Activated CD8-positive, alpha-beta T cell treated with anti-CD3 and anti-CD28 coated beads, Interleukin-2, amount 10 ng/mL, durations not matched to agents 7 days and 5 days (primary cell): ENCODE results near the gene DGKI. TPM values are rescaled to one million over a fixed set of nuclear protein-coding genes. Genes with fewer than 3 reads are reported as not detected.

ENCODE experiments used
- ATAC-seq: fragments of 150-1000 bp; cut with Tn5 transposase; one replicate; pipeline ENCODE4 v1.10.0; 2021; ENCODE audit warnings: moderate library complexity
- CTCF ChIA-PET: fragments of 350-600 bp; sonication (Branson Sonifier 250); formaldehyde crosslinking; loops from one replicate; lab custom pipeline; 2021; ENCODE audit warnings: antibody characterized with exemption; lab: Charles Lee
- POLR2A ChIA-PET: fragments of 350-600 bp; sonication (Branson Sonifier 250); formaldehyde crosslinking; loops from one replicate; lab custom pipeline; 2021; ENCODE audit warnings: antibody characterized with exemption; lab: Charles Lee
- DNase-seq: peaks from one replicate; pipeline ENCODE4 v3.0.0-alpha.2; 2020
- H3K27ac Mint-ChIP-seq: one replicate; pipeline ENCODE4 v1.8.0; 2021; ENCODE audit warnings: mild to moderate bottlenecking, mixed read lengths
- H3K27me3 Mint-ChIP-seq: one replicate; pipeline ENCODE4 v1.8.0; 2021; ENCODE audit warnings: low read depth, mixed read lengths
- H3K36me3 Mint-ChIP-seq: one replicate; pipeline ENCODE4 v1.8.0; 2021; ENCODE audit warnings: low read depth, mixed read lengths
- H3K4me1 Mint-ChIP-seq: one replicate; pipeline ENCODE4 v1.8.0; 2021; ENCODE audit warnings: low read depth, mixed read lengths
- H3K4me3 Mint-ChIP-seq: one replicate; pipeline ENCODE4 v1.8.0; 2021; ENCODE audit warnings: mild to moderate bottlenecking, mixed read lengths
- H3K9me3 Mint-ChIP-seq: one replicate; pipeline ENCODE4 v1.8.0; 2022; ENCODE audit warnings: mixed read lengths; ENCODE audit not compliant: insufficient read depth
- total RNA-seq, 2 experiments: library from RNA; stranded (reverse); gene quantifications; one replicate each; pipeline ENCODE4 v1.2.3, GENCODE V29; 2021

DGKI gene
- total RNA-seq, 2 experiments from 2014 or later = not detected

DNA sequence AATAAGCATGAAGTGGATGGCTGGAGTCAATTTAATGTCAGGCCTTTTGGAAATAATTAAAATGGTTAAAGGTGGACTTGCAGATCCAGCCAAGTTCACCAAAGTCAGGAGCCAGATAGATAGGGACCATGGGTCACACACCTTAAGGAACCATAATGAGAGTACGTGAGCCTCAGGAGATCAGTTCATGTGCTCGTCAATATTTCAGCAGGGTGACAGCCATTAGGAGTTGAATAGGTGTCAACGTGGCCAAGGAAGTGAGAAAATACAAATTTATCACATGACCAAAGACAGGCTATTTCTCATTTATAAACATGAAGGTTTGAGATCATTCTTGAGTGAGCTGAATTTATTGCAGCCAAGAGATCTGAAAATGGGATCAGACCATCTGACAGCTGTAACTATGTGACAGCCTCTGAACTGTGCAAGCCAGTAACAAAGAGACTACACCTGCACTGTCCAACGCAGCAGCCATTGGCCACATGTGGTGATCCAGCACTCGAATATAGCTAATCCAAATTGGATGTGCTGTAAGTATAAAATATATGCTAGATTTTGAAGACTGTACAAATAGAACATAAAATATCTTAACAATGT is 253.6 kb downstream of the DGKI start:
- DNase-seq = no peak
- CTCF ChIA-PET = interaction anchor here (0.6 kb wide), 1 partner anchor 245 kb away, joined by 3 read pairs; no protein-coding TSS in a partner anchor
- H3K27me3 Mint-ChIP-seq = peaks cover 1% of the 10 kb centered on the region
- no peaks in the 10 kb centered on the region for H3K4me1 Mint-ChIP-seq
- ATAC-seq = no peak
- H3K9me3 Mint-ChIP-seq = no peaks in the 10 kb centered on the region
- POLR2A ChIA-PET = no interaction called here
- H3K36me3 Mint-ChIP-seq = no peaks in the 10 kb centered on the region
- H3K4me3 Mint-ChIP-seq = no peak overlapping the region
- no peak overlapping the region for H3K27ac Mint-ChIP-seq

GRCh38 chr7:137592232-137592896 is 254.4 kb downstream of the DGKI start:
- CTCF ChIA-PET = interaction anchor here (0.9 kb wide), 1 partner anchor 11 kb away, joined by 4 read pairs; no protein-coding TSS in a partner anchor
- no peak overlapping the region for H3K27ac Mint-ChIP-seq
- no peak for ATAC-seq

GRCh38 chr7:137591421-137591837 is 255.3 kb downstream of the DGKI start:
- no peak for DNase-seq
- Mint-ChIP-seq H3K27ac (no peak overlapping the region), H3K27me3 (peaks cover 1% of the 10 kb centered on the region), H3K36me3 (no peaks in the 10 kb centered on the region), H3K9me3 (no peaks in the 10 kb centered on the region), H3K4me1 (no peaks in the 10 kb centered on the region), H3K4me3 (no peak overlapping the region)
- POLR2A ChIA-PET = no interaction called here
- ATAC-seq = no peak
- CTCF ChIA-PET = interaction anchor here (0.9 kb wide), 2 partner anchors 10 to 15 kb away, joined by 3 to 4 read pairs; no protein-coding TSS in a partner anchor

More at GRCh38 chr7:137592232-137592896, 254.4 kb downstream of the DGKI start:
- Mint-ChIP-seq H3K36me3 (no peaks in the 10 kb centered on the region), H3K4me1 (no peaks in the 10 kb centered on the region), H3K27me3 (peaks cover 1% of the 10 kb centered on the region), H3K4me3 (no peak overlapping the region), H3K9me3 (no peaks in the 10 kb centered on the region)
- no peak for DNase-seq
- POLR2A ChIA-PET = no interaction called here

- Mint-ChIP-seq H3K9me3 (no peaks in the 10 kb centered on the region), H3K4me3 (no peak overlapping the region), H3K36me3 (no peaks in the 10 kb centered on the region), H3K27me3 (peaks cover 1% of the 10 kb centered on the region), H3K4me1 (no peaks in the 10 kb centered on the region), H3K27ac (no peak overlapping the region)
- ATAC-seq (no peak), DNase-seq (no peak)
- POLR2A ChIA-PET = no interaction called here
- CTCF ChIA-PET = interaction anchor here (0.9 kb wide), 1 partner anchor 15 kb away, joined by 3 read pairs; no protein-coding TSS in a partner anchor
Measured at GRCh38 chr7:137590756-137591305, 255.9 kb downstream of the DGKI start.

GRCh38 chr7:137590071-137590755 is 256.6 kb downstream of the DGKI start:
- no peaks in the 10 kb centered on the region for H3K36me3 Mint-ChIP-seq
- ATAC-seq = no peak

DNA sequence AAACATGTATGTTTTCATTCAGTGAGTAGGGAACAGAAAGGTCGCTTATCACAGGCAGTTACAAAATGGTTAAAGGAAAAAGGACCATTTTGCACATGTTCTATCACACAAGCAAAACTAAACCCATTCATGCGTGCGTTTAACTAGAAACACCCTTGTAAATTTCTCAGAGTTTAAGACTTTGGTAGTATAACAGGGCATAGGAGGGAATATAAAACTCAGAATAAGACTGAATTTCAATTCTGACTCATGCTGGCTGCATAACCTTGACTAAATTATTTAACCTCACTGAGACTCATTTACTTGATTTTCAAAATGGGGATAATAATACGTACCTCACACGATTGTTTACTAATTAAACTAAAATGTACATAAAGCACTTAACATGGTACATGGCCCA is 259.4 kb downstream of the DGKI start:
- ChIA-PET CTCF (no interaction called here), POLR2A (no interaction called here)
- Mint-ChIP-seq H3K9me3 (no peaks in the 10 kb centered on the region), H3K27ac (no peak overlapping the region), H3K4me3 (no peak overlapping the region), H3K27me3 (no peaks in the 10 kb centered on the region), H3K4me1 (no peaks in the 10 kb centered on the region), H3K36me3 (no peaks in the 10 kb centered on the region)
- no peak for DNase-seq
- no peak for ATAC-seq

More at GRCh38 chr7:137590071-137590755, 256.6 kb downstream of the DGKI start:
- ChIA-PET CTCF (interaction anchor here (0.9 kb wide), 1 partner anchor 16 kb away, joined by 3 read pairs; no protein-coding TSS in a partner anchor), POLR2A (no interaction called here)
- Mint-ChIP-seq H3K9me3 (no peaks in the 10 kb centered on the region), H3K4me1 (no peaks in the 10 kb centered on the region), H3K27me3 (peaks cover 1% of the 10 kb centered on the region), H3K4me3 (no peak overlapping the region), H3K27ac (no peak overlapping the region)
- no peak for DNase-seq

DNA sequence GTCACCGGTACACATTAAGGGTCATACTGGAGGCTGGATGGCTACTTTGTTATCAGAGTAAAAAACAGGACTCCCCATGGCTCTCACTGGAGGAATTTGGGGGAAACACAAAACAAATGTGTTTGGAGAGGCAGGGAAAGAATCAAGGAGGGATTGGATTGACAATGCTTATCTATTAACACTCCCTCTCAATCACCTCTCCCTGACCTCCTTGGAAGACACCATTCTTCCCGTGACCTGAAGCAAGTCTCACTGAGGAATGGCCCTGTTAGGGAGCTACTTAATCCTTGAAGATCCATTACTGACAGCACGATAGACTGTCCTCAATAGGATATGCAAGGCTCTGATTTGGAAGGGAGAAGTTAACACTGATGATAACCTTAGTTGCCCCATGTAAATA is 261.2 kb downstream of the DGKI start:
- H3K9me3 Mint-ChIP-seq = no peaks in the 10 kb centered on the region
- no peak for ATAC-seq
- DNase-seq = no peak
- no peaks in the 10 kb centered on the region for H3K4me1 Mint-ChIP-seq
- POLR2A ChIA-PET = no interaction called here
- CTCF ChIA-PET = no interaction called here
- H3K4me3 Mint-ChIP-seq = no peak overlapping the region
- H3K27ac Mint-ChIP-seq = no peak overlapping the region
- H3K36me3 Mint-ChIP-seq = no peaks in the 10 kb centered on the region
- no peaks in the 10 kb centered on the region for H3K27me3 Mint-ChIP-seq

GRCh38 chr7:137583172-137583571 is 263.6 kb downstream of the DGKI start:
- POLR2A ChIA-PET = no interaction called here
- Mint-ChIP-seq H3K4me1 (no peaks in the 10 kb centered on the region), H3K4me3 (no peak overlapping the region), H3K27ac (no peak overlapping the region), H3K27me3 (no peaks in the 10 kb centered on the region), H3K36me3 (no peaks in the 10 kb centered on the region), H3K9me3 (no peaks in the 10 kb centered on the region)
- no peak for ATAC-seq
- DNase-seq = no peak
- CTCF ChIA-PET = interaction anchor here (0.9 kb wide), 1 partner anchor 43 kb away, joined by 3 read pairs; no protein-coding TSS in a partner anchor

DNA sequence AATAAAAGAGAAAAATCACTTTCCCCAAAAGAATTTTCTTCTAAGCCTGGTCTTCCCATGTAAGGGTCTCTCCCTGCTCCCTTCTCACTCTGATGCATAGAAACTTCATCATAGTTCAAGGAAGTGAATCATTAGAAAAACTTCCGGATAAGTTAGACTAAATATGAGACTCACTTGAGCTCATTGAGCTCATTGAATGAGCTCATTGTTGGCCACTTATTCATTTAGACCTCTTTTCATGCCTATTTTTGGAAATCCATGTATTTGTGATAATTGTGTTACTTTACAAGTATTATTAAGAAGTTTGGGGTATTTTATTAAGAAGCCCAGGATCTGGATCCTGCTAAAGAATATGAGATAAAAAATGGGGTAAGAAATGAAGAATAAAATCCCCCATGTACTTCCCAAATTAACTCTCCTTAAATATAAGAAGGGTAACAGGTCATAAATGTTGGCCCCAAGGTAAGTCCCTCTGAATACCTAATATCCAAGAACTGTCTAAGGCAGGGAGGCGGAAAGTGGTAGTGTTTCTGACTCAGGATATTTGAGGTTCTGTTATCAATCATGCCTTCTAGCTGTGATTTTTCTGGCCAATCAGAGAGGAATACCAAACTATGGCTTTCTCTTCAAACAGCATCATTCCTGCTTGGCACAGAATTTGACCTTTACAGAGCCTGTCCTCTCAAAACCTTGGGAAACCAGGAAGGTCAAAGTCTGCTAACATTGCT is 266.7 kb downstream of the DGKI start:
- no peaks in the 10 kb centered on the region for H3K36me3 Mint-ChIP-seq
- DNase-seq = no peak
- CTCF ChIA-PET = interaction anchor here (1.8 kb wide), 1 partner anchor 12 kb away, joined by 4 read pairs; no protein-coding TSS in a partner anchor
- H3K4me3 Mint-ChIP-seq = no peak overlapping the region
- no peaks in the 10 kb centered on the region for H3K9me3 Mint-ChIP-seq
- H3K27ac Mint-ChIP-seq = no peak overlapping the region
- H3K27me3 Mint-ChIP-seq = no peaks in the 10 kb centered on the region
- POLR2A ChIA-PET = no interaction called here
- H3K4me1 Mint-ChIP-seq = no peaks in the 10 kb centered on the region
- ATAC-seq = no peak

GRCh38 chr7:137578541-137578940 is 268.2 kb downstream of the DGKI start:
- H3K9me3 Mint-ChIP-seq = no peaks in the 10 kb centered on the region
- ChIA-PET CTCF (no interaction called here), POLR2A (no interaction called here)
- H3K4me1 Mint-ChIP-seq = no peaks in the 10 kb centered on the region
- ATAC-seq = no peak
- H3K4me3 Mint-ChIP-seq = no peak overlapping the region
- H3K27ac Mint-ChIP-seq = no peak overlapping the region
- no peaks in the 10 kb centered on the region for H3K27me3 Mint-ChIP-seq
- no peak for DNase-seq
- H3K36me3 Mint-ChIP-seq = no peaks in the 10 kb centered on the region

GRCh38 chr7:137577184-137577583 is 269.6 kb downstream of the DGKI start:
- POLR2A ChIA-PET = no interaction called here
- no peaks in the 10 kb centered on the region for H3K36me3 Mint-ChIP-seq
- no peak for DNase-seq
- H3K4me1 Mint-ChIP-seq = no peaks in the 10 kb centered on the region
- ATAC-seq = no peak
- H3K27me3 Mint-ChIP-seq = no peaks in the 10 kb centered on the region
- H3K27ac Mint-ChIP-seq = no peak overlapping the region
- CTCF ChIA-PET = no interaction called here
- no peaks in the 10 kb centered on the region for H3K9me3 Mint-ChIP-seq
- H3K4me3 Mint-ChIP-seq = no peak overlapping the region
